Kidney epithelial cell (primary cell): Measurements from ENCODE around the gene SGIP1. TPM values are rescaled to one million over a fixed set of nuclear protein-coding genes. Genes with fewer than 3 reads are reported as not detected.

Experiments used
- DNase-seq: peaks from one replicate; pipeline ENCODE4 v3.0.0-alpha.2; 2010; ENCODE audit warnings: low read depth
- H3K27me3 ChIP-seq: 2 replicates; pipeline ENCODE4 v1.6.0; 2011; ENCODE audit warnings: low read length; ENCODE audit not compliant: control insufficient read depth, insufficient read depth
- H3K36me3 ChIP-seq: 2 replicates; pipeline ENCODE4 v1.5.1; 2011; ENCODE audit warnings: low read length; ENCODE audit not compliant: control insufficient read depth, insufficient read depth
- H3K4me3 ChIP-seq: 2 replicates; pipeline ENCODE4 v1.5.1; 2011; ENCODE audit warnings: low read depth, mild to moderate bottlenecking, control low read depth, low read length
- total RNA-seq: library from RNA; depleted of rRNA; stranded (reverse); fragments of >200 nt; gene quantifications from 2 replicates; pipeline ENCODE4 v1.2.3, GENCODE V29; 2015
- TF ChIP-seq, protein P1 (sequence below): IDR thresholded peaks from 2 replicates; pipeline ENCODE4 v1.5.1; 2011; ENCODE audit warnings: mild to moderate bottlenecking, moderate library complexity, low read length, control low read depth, inconsistent platforms; ENCODE audit not compliant: insufficient read depth, poor library complexity, severe bottlenecking

SGIP1 gene
- total RNA-seq, 1 donor from 2014 or later, result 6.9 TPM

DNA sequence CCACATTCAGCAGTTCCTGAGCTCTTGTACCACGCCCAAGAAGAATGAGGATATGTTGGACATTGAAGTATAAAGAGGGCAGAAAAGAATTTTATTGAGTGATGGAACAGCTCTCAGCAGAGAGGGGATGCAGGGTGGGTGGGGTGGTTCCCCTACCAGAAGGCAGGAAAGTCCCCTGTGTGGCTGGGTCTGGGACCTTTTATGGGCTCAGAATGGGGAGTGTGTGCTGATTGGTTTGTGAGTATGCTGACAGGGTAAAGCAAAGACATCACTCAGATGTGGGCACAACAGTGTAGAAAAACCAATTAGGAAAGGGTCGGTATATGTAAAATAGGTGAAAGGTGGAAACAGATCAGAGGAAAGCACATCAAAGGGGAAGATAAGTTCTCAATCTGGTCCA, 62.2 kb downstream of the SGIP1 start:
- DNase-seq, result no peak
- Histone ChIP-seq H3K4me3 (no peak overlapping the region), H3K27me3 (no peaks in the 10 kb centered on the region), H3K36me3 (no peaks in the 10 kb centered on the region)
- TF ChIP-seq, protein P1, sequence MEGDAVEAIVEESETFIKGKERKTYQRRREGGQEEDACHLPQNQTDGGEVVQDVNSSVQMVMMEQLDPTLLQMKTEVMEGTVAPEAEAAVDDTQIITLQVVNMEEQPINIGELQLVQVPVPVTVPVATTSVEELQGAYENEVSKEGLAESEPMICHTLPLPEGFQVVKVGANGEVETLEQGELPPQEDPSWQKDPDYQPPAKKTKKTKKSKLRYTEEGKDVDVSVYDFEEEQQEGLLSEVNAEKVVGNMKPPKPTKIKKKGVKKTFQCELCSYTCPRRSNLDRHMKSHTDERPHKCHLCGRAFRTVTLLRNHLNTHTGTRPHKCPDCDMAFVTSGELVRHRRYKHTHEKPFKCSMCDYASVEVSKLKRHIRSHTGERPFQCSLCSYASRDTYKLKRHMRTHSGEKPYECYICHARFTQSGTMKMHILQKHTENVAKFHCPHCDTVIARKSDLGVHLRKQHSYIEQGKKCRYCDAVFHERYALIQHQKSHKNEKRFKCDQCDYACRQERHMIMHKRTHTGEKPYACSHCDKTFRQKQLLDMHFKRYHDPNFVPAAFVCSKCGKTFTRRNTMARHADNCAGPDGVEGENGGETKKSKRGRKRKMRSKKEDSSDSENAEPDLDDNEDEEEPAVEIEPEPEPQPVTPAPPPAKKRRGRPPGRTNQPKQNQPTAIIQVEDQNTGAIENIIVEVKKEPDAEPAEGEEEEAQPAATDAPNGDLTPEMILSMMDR, result no peak

DNA sequence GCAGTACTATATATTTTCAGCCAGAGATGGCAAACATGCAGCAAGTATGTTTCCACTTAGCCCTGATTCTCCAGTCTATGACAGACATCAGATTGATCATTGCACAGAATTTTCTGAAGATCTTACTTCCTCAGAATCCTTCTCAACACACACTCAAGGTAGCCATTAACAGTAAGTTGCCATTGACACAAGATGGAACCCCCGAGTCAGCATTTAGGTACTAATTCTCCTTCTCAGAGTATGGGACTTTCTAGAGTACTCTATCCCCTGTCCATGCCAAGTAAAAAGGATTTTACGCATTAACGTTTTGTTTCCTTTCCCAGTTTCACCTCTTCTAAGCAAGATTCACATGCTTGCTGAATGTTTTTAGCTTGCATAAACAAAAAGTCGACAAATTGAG, 63.5 kb downstream of the SGIP1 start:
- Histone ChIP-seq H3K27me3 (no peaks in the 10 kb centered on the region), H3K36me3 (no peaks in the 10 kb centered on the region), H3K4me3 (no peak overlapping the region)
- DNase-seq, result no peak
- TF ChIP-seq, protein P1, result no peak

DNA sequence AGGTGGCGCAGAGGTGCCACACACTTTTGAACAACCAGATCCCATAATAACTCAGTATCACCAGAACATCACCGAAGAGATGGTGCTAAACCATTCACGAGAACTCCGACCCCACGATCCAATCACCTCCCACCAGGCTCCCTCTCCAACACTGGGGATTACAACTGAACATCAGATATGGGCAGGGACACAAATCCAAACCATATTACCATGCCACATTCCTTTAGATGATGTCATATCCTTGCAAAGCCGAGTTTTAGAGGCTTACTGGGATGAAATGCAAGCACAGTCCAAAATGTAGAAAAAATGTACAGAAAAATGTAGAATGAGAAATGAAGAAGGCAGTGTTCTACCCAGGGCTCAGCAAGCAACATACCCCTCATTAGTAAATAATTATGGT, 64.7 kb downstream of the SGIP1 start:
- no peaks in the 10 kb centered on the region for H3K36me3 ChIP-seq
- H3K4me3 ChIP-seq, result no peak overlapping the region
- TF ChIP-seq, protein P1, result no peak
- no peaks in the 10 kb centered on the region for H3K27me3 ChIP-seq
- peak; percentile 28 for DNase-seq

DNA sequence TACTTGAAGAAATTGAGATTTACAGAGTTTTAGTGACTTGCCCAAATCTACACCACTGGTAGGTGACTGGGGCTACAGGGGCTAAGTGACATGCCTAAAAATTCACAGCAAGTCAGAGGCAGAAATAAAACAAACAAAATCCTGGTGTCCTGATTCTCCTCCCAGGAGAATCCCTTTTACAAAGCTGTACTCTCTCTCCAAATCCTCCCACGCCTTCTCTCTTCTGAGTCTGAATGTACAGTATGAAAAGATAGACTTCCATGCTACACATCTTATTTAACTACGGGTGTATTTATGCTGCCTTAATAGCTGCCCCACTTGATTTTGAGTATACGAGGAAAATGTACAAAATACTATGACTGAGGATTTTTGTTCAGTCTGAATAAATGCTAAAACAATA, 65.4 kb downstream of the SGIP1 start:
- Histone ChIP-seq H3K27me3 (no peaks in the 10 kb centered on the region), H3K36me3 (no peaks in the 10 kb centered on the region), H3K4me3 (no peak overlapping the region)
- DNase-seq, result no peak
- TF ChIP-seq, protein P1, result no peak

DNA sequence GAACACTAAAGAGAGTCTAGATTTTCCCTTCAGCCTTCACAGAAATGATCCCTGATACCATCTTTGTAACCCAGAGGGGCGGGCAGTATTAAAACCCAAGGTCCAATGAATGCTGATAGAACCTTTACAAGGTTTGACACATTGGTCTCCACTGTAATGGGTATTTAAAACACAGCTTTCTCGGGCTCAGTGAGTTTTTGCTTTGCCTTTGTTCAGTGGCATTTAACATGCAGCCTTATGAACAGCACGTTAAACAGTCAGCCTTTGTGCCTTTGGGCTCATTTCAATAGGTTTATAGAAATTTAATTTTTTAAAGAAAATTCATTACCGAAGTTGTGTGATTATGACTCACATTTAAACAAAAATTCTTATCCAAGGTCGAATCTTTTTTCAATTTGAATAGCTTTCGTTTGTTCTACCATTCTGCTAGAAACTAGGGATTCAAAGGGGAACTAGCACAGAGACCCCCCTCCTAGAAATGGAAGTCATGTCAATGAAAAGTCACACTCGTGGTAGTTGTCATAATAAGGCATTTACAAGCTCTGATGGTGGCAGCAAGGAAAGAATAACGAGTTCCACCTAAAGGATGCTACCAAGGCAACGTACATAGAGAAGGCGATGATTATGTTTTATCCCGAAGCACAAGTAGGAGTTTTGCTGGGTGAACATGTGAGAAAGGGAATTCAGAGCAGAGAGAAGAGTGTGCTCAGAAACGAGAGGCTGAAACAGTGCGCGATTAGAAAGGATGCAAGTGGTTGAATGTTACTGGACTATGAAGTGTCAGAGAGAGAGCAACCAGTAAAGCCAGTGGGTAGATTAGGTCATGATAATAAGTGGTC, 66.2 kb downstream of the SGIP1 start:
- TF ChIP-seq, protein P1, result no peak
- Histone ChIP-seq H3K4me3 (no peak overlapping the region), H3K27me3 (no peaks in the 10 kb centered on the region), H3K36me3 (no peaks in the 10 kb centered on the region)
- no peak for DNase-seq
